WTC11 (cell line): Measurements from ENCODE around the gene ARHGEF28.

Source experiments
- HMGXB4 ChIP-seq: sonication (generic); formaldehyde crosslinking; IDR thresholded peaks from 2 replicates; pipeline ENCODE4 v1.8.1; 2023; ENCODE audit warnings: mild to moderate bottlenecking, moderate library complexity, missing genetic modification reagents
- MAX ChIP-seq: sonication (generic); formaldehyde crosslinking; IDR thresholded peaks from 2 replicates; pipeline ENCODE4 v1.8.0; 2022; ENCODE audit warnings: mild to moderate bottlenecking, missing genetic modification reagents
- MYBL2 ChIP-seq: sonication (generic); formaldehyde crosslinking; IDR thresholded peaks from 2 replicates; pipeline ENCODE4 v1.8.1; 2023; ENCODE audit warnings: mild to moderate bottlenecking, moderate library complexity, missing genetic modification reagents
- ZBTB43 ChIP-seq: sonication (generic); formaldehyde crosslinking; IDR thresholded peaks from 2 replicates; pipeline ENCODE4 v1.8.1; 2023; ENCODE audit warnings: mild to moderate bottlenecking, missing genetic modification reagents
- ZNF317 ChIP-seq: sonication (generic); formaldehyde crosslinking; IDR thresholded peaks from 2 replicates; pipeline ENCODE4 v1.8.1; 2023; ENCODE audit warnings: low read depth, mild to moderate bottlenecking, moderate library complexity, missing genetic modification reagents, borderline replicate concordance

- no peak for TF ChIP-seq HMGXB4 (CRISPR knock-in tag)
- no peak for TF ChIP-seq MAX (CRISPR knock-in tag)
- no peak for TF ChIP-seq ZBTB43 (CRISPR knock-in tag)
- TF ChIP-seq ZNF317 (CRISPR knock-in tag) = no peak
- TF ChIP-seq MYBL2 (CRISPR knock-in tag) = no peak
Measured at GRCh38 chr5:73592551-73592950, 33.4 kb upstream of the ARHGEF28 start.
